Stimulated activated CD4-positive, alpha-beta T cell treated with anti-CD3 and anti-CD28 coated beads, TNF-alpha, amount 100 ng/mL, for 48 hours (primary cell): ENCODE measurements around the gene ZNF283.
"Not testable (repeated sequence)": the region's sequence is repeated elsewhere in the genome, so short reads cannot be mapped to it uniquely, and the experiment has no call there.

Source experiments
- DNase-seq, 3 donors: peaks; one replicate each; pipeline ENCODE4 v3.0.0-alpha.2; 2020; ENCODE audit warnings: low read depth in 3 of 3

The ZNF283 gene

GRCh38 chr19:43848821-43849220 lies 21.7 kb downstream of the ZNF283 start:
- no peak for DNase-seq

DNA sequence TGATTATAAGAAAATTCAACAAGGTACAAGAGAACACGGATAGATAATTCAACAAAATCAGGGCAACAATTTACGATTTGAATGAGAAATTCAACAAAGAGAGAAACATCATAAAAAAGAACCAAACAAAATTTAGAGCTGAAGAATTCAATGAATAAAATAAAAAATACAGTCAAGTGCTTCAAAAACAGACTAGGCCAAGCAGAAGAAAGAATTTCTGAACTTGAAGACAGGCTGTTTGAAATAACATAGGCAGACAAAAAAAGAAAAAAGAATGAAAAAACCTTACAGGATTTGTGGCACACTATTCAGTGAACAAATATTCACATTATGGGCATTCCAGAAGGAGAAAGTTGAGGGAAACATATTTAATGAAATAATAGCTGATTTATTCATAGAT lies 31.1 kb downstream of the ZNF283 start:
- DNase-seq, result no peak

GRCh38 chr19:43866923-43867322 lies 39.8 kb downstream of the ZNF283 start:
- not testable (repeated sequence) for DNase-seq

DNA sequence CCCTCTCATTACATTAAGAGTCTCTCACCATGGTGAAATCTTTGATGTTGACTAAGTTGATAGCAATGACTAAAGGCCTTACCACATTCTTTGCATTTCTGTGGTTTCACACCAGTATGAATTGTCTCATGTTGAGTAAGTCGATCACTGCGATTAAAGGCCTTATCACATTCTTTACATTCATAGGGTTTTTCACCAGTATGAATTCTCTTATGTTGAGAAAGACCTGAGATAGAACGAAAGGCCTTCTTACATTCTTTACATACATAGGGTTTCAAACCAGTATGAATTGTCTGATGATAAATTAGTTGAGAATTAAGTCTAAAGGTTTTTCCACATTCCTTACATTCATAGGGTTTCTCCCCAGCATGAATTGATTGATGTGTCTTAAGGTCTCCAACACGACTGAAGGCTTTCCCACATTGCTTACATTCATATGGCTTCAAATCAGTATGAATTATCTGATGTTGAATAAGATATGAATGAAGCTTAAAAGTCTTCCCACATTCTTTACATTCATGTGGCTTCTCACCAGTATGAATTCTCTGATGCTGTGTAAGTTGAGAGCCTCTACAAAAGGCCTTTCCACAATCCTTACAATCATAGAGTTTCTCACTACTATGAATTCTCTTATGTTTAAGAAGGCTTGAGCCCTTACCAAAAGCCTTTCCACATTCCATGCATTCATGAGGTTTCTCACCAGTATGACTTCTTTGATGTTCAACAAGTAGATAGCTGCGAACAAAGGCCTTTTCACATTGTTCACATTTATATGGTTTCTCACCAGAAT lies 45.6 kb downstream of the ZNF283 start:
- no peak for DNase-seq

- no peak for DNase-seq
Observed at GRCh38 chr19:43880483-43880882, 53.4 kb downstream of the ZNF283 start.

- DNase-seq, result no peak
Observed at GRCh38 chr19:43883864-43884263, 56.7 kb downstream of the ZNF283 start, which contains the start of gene ZNF404. Gene ZNF404 (minus strand): TSS chr19:43883964.

DNA sequence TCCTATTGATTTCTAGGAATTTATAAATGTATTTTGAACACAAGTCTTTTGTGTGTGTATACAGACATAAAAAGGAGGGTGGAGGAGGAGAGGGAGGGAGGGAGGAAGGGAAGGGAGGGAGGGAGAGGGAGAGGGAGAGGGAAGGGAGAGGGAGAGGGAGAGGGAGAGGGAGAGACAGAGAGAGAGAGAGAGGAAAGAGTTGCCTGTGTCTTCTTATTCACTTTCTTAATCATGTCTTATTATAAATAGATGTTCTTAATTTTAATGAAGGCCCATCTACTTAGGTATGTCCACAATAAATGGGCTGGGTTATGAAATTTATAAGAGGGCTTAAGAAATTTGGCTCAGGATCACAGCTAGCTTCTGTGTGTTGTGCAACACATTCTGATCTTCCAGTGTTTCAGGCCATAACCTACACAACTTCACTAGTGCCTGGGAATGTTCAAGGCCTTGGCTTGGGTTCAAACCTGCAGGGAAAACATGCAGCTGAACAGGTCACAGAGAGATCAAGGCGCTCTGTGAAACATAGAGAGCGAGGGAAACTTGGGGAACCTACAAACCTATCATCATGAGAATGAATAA lies 68.7 kb downstream of the ZNF283 start:
- DNase-seq, result no peak
